ENCODE measurements around the gene RAB11B.

DNA sequence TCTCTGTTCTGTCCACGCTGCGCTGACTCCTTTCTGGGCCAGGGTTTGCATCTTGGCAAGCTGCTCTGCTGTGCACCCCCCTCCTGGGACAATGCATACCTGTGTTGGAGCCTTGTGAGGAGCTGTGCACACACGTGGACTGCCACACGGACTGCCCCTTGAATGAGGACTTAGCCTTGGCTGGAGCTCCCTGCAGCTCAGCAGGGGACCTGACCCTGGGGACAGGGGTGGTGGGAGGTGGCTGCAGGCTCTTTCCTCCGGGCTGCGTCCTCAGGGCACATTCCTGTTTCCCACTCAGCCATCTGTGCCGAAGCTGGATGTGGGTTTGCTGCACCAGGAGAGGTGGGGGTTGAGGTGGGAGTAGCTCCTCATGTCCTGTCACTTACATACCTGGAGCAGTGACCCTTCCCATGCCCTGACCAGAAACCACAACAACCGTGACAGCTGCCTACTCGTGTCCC lies 8.2 kb downstream of the RAB11B start:
- TF ChIP-seq SREBF2 (CRISPR knock-in tag; IDR thresholded peaks at IDR 0.05) (no peak), TFAM (CRISPR knock-in tag; conservative IDR thresholded peaks at IDR 0.05) (no peak), PHF20 (IDR thresholded peaks at IDR 0.05; ENCODE audit: partially characterized antibody) (no peak), CREB1 (IDR thresholded peaks at IDR 0.05) (no peak), CREB1 (CRISPR knock-in tag; IDR thresholded peaks at IDR 0.05) (no peak), MYNN (IDR thresholded peaks at IDR 0.05) (no peak), MYNN (CRISPR knock-in tag; IDR thresholded peaks at IDR 0.05) (no peak), ERF (CRISPR knock-in tag; IDR thresholded peaks at IDR 0.05) (no peak), ZNF561 (CRISPR knock-in tag; conservative IDR thresholded peaks at IDR 0.05) (no peak)
- TF ChIP-seq, protein P1, sequence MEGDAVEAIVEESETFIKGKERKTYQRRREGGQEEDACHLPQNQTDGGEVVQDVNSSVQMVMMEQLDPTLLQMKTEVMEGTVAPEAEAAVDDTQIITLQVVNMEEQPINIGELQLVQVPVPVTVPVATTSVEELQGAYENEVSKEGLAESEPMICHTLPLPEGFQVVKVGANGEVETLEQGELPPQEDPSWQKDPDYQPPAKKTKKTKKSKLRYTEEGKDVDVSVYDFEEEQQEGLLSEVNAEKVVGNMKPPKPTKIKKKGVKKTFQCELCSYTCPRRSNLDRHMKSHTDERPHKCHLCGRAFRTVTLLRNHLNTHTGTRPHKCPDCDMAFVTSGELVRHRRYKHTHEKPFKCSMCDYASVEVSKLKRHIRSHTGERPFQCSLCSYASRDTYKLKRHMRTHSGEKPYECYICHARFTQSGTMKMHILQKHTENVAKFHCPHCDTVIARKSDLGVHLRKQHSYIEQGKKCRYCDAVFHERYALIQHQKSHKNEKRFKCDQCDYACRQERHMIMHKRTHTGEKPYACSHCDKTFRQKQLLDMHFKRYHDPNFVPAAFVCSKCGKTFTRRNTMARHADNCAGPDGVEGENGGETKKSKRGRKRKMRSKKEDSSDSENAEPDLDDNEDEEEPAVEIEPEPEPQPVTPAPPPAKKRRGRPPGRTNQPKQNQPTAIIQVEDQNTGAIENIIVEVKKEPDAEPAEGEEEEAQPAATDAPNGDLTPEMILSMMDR (IDR thresholded peaks at IDR 0.05 in 2 of 3, conservative IDR thresholded peaks at IDR 0.05 in 1 of 3; ENCODE audit: insufficient read depth in 2 of 3, low read depth in 1 of 3, low read length in 3 of 3), result no peak

All from K562 (cell line).